GM06990 (cell line): ENCODE data around the gene KIAA1549.

Experiments
- DNase-seq: peaks from one replicate; pipeline ENCODE4 v3.0.0-alpha.2; 2011; ENCODE audit not compliant: insufficient read length; ENCODE audit errors: extremely low read depth
- H3K27me3 ChIP-seq: replicated peaks from 2 replicates; pipeline ENCODE4 v1.6.0; 2011; ENCODE audit warnings: low read length; ENCODE audit not compliant: control insufficient read depth, insufficient read depth
- H3K36me3 ChIP-seq: 2 replicates; pipeline ENCODE4 v1.5.1; 2011; ENCODE audit warnings: low read length; ENCODE audit not compliant: control insufficient read depth, insufficient read depth
- H3K4me3 ChIP-seq: replicated peaks from 2 replicates; pipeline ENCODE4 v1.5.1; 2011; ENCODE audit warnings: low read depth, mild to moderate bottlenecking, control low read depth, low read length
- CTCF ChIP-seq: IDR thresholded peaks from 2 replicates; pipeline ENCODE4 v1.5.1; 2011; ENCODE audit warnings: low read length, control low read depth, mild to moderate bottlenecking, inconsistent platforms; ENCODE audit not compliant: insufficient read depth, poor library complexity, severe bottlenecking

KIAA1549 gene

DNA sequence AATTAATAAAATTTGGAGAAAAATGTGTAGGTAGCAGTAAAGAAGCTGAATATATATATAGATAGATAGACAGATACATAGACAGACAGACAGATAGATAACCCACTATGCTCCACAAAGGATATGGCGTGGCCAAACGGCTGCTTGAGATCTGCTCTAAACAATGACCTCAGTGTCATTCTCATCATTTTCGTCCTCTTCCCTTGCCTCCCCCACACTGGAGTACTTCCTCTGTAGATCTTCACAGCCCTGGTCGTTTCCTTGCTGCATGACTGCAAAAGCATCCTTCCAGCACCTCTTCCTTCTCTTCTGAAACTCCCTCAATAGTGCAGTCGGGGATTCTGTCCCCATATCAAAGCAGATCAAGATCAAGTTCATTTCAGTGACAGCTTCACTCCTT is 147.6 kb downstream of the KIAA1549 start:
- Histone ChIP-seq H3K36me3 (no peaks in the 10 kb centered on the region), H3K4me3 (no peak overlapping the region), H3K27me3 (no peaks in the 10 kb centered on the region)
- TF ChIP-seq CTCF = no peak
- no peak for DNase-seq

DNA sequence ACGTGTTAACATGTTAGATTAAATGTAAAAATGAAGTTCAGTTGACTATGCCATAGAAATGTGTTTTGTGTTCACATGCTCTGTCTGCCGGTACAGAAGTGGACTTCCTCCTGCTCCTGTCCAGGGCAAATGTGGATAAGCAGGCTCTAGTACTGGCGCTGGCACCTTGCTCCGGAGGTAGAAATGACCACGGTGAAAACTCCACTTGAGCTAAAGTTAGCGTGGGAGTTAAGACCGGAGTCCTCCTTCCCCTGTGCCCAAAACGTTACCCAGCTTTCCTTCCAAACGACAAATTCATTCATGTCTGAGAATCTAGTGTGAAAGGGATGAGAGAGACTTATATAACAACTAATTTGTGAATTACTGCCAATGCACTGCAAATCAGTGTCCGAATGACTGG is 148.2 kb downstream of the KIAA1549 start:
- Histone ChIP-seq H3K4me3 (no peak overlapping the region), H3K27me3 (no peaks in the 10 kb centered on the region), H3K36me3 (no peaks in the 10 kb centered on the region)
- no peak for DNase-seq
- TF ChIP-seq CTCF = no peak

- TF ChIP-seq CTCF = no peak
- H3K36me3 ChIP-seq = no peaks in the 10 kb centered on the region
- no peak for DNase-seq
- no peak overlapping the region for H3K4me3 ChIP-seq
- no peaks in the 10 kb centered on the region for H3K27me3 ChIP-seq
Observed at GRCh38 chr7:138829335-138829734, 151.9 kb downstream of the KIAA1549 start.

- no peak for DNase-seq
- Histone ChIP-seq H3K27me3 (no peaks in the 10 kb centered on the region), H3K4me3 (no peak overlapping the region), H3K36me3 (no peaks in the 10 kb centered on the region)
- TF ChIP-seq CTCF = no peak
Observed at GRCh38 chr7:138828302-138828701, 152.9 kb downstream of the KIAA1549 start.

- no peaks in the 10 kb centered on the region for H3K36me3 ChIP-seq
Observed at GRCh38 chr7:138825049-138825721, 156.0 kb downstream of the KIAA1549 start.

More at GRCh38 chr7:138825049-138825721, 156.0 kb downstream of the KIAA1549 start:
- H3K4me3 ChIP-seq = no peak overlapping the region
- no peak for TF ChIP-seq CTCF
- no peaks in the 10 kb centered on the region for H3K27me3 ChIP-seq
- DNase-seq = no peak
